Non-pigmented ciliary epithelial cell (primary cell): Measurements from ENCODE around the gene TMEM74B.

ENCODE experiments used
- DNase-seq: peaks from one replicate; pipeline ENCODE4 v3.0.0-alpha.2; 2010; ENCODE audit warnings: low read depth

Gene TMEM74B

GRCh38 chr20:1205802-1206201, 21.0 kb upstream of the TMEM74B start:
- DNase-seq = no peak

DNA sequence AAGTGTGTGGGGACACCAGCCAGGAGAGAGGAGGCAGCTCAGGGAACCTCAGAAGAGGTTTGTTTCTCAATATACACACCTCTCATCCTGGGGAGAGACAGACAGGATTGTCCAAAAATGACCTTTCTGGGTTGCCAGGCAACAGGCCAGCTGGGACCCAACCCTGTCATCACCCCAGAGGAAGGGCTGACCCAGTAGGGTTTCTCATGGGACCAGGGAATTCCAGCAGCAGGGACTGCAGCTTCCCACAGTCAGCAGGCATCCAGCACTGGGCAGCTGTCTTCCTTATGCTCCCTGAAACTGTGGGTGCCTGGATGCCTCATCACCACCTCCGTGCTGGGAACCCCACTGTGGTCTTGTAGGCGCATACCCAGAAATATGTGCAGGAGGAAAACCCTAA, 19.8 kb upstream of the TMEM74B start:
- no peak for DNase-seq

DNA sequence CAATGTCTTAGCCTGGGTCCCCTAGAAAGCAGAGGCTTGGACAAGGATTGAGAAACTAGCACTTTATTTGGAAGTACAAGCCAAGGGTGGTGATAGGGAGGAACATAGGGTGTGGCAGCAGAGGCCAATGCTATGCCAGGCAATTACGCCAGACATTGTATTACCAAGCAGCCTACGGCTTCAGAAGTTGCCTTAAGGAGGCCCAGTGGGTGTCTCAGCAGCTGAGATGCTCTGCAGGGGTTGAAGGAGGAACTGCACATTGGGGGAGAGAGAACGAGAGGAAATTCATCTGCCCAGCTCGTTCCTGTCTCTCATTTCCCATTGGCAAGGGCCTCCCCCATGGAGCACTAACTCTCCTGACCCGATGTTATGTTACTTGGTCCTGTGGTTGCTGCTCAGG, 19.3 kb upstream of the TMEM74B start:
- DNase-seq = no peak

- DNase-seq = no peak
These were observed 18.8 kb upstream of the TMEM74B start for GRCh38 chr20:1203630-1204029.

DNA sequence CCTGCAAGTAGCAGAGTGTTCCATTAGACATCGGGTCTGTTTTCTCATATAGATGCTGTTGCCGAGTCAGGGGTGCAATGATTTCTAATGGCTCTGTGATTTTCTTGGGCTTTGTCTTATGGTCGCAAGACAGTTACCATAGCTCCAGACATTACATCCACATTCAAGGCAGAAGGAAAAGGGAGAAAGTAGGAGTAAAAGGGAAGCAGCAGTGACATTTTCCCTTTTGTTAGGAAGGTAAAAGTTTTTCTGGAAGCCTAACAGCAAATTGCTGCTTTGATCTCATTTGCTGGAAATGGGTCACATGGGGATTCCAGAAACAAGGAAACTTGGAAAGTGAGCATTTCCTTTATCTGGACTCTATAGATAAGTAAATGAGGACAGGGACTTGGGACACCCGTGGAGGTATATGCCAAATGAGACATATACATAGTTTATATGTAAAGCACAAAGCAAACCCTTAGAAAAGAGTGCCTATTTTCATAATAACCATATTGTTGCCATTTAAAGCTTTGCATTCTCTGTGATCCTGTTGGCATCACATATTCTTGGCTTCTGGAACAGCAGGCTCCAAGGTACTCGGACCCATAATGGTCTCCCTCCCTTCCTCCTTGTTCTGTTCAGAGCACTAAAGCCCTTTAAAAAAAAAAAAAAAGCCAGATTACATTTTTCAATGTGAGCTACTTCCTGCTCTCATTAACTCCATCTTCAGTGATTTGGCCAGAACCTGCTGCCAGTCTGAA, 18.2 kb upstream of the TMEM74B start, which contains the start of gene C20orf202:
C20orf202 (plus strand) TSS at position 693 of the 743 bp plus-strand sequence. CDS start 132 bp downstream, outside the sequence.
- DNase-seq = no peak

- DNase-seq = no peak
These were observed 15.2 kb upstream of the TMEM74B start for GRCh38 chr20:1199964-1200363.

GRCh38 chr20:1199212-1199873, 14.6 kb upstream of the TMEM74B start:
- no peak for DNase-seq

GRCh38 chr20:1198751-1199150, 14.0 kb upstream of the TMEM74B start:
- DNase-seq = no peak

DNA sequence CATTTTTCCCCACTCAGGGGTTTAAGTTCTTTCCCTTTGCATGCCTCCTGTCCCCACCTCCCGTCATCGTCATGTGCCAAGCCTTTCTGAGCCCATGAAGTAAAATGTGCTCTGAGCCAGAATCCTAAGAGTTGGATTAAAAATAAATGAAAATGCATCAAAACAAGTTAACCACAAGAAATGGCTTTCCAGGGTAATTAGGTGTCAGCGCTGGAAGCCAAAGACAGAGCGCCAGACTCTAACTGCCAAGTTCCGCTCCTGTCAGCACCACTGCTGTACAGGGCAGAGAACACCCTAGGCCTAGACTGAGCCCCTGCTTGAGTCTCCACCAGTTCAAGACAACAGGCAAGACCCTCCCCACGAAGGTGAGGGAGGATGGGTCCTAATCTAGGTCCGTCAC, 13.0 kb upstream of the TMEM74B start:
- no peak for DNase-seq

DNA sequence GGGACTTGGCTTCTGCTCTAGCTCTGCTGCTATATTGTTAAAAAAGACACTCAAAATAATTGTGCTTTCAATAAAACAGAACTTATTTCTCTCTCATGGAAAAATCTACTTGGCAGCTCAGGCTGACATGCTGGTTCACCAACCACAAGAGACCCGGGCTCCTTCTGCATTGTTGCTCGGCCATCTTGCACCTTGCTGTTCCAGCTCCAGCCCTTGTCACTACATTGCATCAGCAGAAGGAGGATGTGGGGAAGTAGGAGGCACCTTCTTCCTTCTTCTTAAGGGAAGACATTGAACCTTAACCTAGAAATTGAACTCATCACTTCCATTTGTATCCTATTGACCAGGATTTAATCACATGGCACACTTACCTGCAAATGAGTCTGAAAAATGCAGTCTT, 11.9 kb upstream of the TMEM74B start:
- no peak for DNase-seq

- DNase-seq = no peak
These were observed 10.4 kb upstream of the TMEM74B start for GRCh38 chr20:1195226-1195625.

- DNase-seq = no peak
These were observed 6.5 kb upstream of the TMEM74B start for GRCh38 chr20:1191299-1191698.

GRCh38 chr20:1190847-1191246, 6.1 kb upstream of the TMEM74B start:
- no peak for DNase-seq

DNA sequence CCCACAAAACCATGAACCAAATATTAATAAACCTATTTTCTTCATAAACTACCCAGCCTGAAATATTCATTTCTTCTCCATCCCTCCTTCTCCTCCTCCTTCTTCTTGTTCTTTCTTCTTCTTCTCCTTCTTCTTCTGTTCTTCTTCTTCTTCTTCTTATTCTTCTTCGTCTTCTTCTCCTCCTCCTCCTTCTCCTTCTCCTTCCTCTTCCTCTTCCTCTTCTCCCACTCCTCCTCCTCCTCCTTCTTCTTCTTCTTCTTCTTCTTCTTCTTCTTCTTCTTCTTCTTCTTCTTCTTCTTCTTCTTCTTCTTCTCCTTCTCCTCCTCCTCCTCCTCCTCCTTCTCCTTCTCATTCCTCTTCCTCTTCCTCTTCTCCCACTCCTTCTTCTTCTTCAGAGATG, 5.0 kb upstream of the TMEM74B start:
- no peak for DNase-seq

GRCh38 chr20:1188347-1188746, 3.6 kb upstream of the TMEM74B start:
- no peak for DNase-seq

DNA sequence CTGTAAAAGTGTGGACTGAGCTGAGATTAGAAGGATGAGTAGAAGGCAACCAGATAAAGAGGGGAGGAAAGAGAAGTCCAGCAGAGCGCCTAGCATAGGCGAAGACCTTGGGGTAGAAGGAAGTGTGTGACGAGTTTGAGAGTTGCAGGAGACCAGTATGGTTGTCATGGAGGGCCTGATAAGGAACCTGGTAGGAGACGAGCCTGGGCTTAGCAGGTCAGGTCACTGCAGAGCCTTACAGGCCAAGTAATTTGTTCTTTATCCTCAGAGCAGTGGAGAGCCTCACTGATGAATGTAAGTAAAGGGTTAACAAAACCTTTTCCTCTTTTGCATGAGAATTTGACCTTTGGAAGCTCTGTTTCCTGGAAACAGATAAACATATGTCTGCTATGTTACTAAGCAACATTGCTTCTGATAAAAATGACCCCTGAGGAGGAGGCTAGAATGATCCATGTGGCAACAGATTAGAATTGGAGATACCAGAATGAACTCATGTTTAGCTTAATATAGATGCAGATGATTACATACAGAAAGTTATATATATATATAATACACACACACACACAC, 2.9 kb upstream of the TMEM74B start:
- DNase-seq = no peak

GRCh38 chr20:1186367-1186991, 1.7 kb upstream of the TMEM74B start:
- DNase-seq = no peak

DNA sequence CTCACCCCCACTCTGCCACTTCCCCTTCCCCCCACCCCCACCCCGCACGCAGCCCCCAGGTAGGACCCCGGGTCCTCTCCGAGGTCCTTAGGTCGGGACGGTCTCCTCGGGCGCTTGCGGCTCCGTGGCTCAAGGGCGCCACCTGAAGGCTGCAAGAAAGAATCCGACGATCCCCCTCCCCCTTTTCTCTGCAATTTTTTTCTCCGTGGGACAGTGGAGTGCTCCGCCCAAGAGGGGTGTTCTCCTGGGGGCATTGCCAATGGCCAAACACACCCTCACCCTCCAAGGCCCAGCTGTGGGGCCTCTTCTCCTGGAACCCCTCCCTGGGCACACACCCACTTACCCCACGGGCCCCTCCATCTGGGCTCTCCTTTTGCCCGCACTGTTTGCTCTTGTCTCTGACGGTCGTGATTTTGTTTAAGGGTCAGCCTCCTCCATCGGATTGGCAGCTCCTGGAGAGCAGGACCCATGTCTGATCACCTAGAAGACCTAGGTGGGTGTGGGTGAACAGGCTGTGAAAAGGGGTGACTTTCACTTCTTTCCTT, 1.1 kb upstream of the TMEM74B start:
- DNase-seq = no peak

GRCh38 chr20:1185316-1185741, 548 bp upstream of the TMEM74B start:
- no peak for DNase-seq

- no peak for DNase-seq
These were observed 532 bp downstream of the TMEM74B start for GRCh38 chr20:1184260-1184637.

- no peak for DNase-seq
These were observed 1.6 kb downstream of the TMEM74B start for GRCh38 chr20:1183153-1183552.

GRCh38 chr20:1182106-1182505, 2.7 kb downstream of the TMEM74B start:
- DNase-seq = no peak

DNA sequence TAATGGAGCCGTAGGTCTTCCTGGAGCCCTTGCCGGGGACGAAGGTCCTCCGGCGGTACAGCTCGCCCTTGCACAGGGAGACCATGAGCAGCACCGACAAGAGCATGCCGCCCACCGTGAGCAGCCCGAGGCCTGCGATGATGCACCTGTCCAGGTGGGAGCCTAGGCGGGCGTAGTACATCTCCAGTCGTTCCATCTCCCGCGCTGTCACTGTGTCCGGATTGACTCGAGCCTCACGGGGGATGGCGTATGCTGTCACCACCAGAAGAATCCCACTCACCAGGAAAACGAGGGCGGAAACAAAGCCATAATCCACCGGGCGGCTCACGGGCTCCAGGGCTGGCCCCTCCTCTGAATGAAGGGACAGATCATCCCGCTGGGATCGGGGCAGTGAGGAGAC, 3.8 kb downstream of the TMEM74B start:
- no peak for DNase-seq
